HCT116 (cell line): ENCODE results near the gene SRF. TPM values are rescaled to one million over a fixed set of nuclear protein-coding genes. Genes with fewer than 3 reads are reported as not detected.

Experiments
- ATAC-seq: fragments of 200-7000 bp; cut with Tn5 transposase; 2 replicates; pipeline ENCODE4 v1.9.1; 2020; ENCODE audit warnings: mild to moderate bottlenecking, moderate library complexity
- BruUV-seq: library from RNA; stranded (reverse); fragments of 400-500 nt; replicated peaks from 2 replicates; lab custom pipeline; 2021; lab: Mats Ljungman, UMichigan
- CTCF ChIA-PET: fragments of 300-600 bp; sonication (Branson Sonifier 250); formaldehyde crosslinking; loops from one replicate; lab custom pipeline; 2021; ENCODE audit warnings: antibody characterized with exemption; lab: Charles Lee
- POLR2A ChIA-PET: fragments of 300-600, 350-600 bp; sonication (Branson Sonifier 250); formaldehyde crosslinking; loops from one replicate; lab custom pipeline; 2021; ENCODE audit warnings: antibody characterized with exemption; lab: Charles Lee
- RAD21 ChIA-PET, 2 experiments: fragments of 300-600 bp; sonication (Branson Sonifier 250); formaldehyde crosslinking; loops; one replicate each; lab custom pipeline; 2023; ENCODE audit warnings: low total read pairs in 2 of 2; ENCODE audit not compliant: uncharacterized antibody in 2 of 2, unreplicated experiment in 2 of 2, low non-redundant PET in 1 of 2; lab: Charles Lee
- DNase-seq: peaks from one replicate; pipeline ENCODE4 v3.0.0-alpha.2; 2010; ENCODE audit warnings: low read depth, low spot score
- H2AFZ ChIP-seq: fragments of 200-600 bp; shearing (Covaris generic), sonication (generic); 2 replicates; pipeline ENCODE4 v1.6.1; 2017; ENCODE audit warnings: low read depth, mixed run types, mixed read lengths, antibody characterized with exemption, low read length; ENCODE audit not compliant: poor library complexity, severe bottlenecking
- H3K27ac ChIP-seq: 2 replicates; pipeline ENCODE4 v1.5.1; 2012; ENCODE audit warnings: low read depth, low read length
- H3K27me3 ChIP-seq: fragments of 200-600 bp; sonication (generic); 2 replicates; pipeline ENCODE4 v1.6.1; 2016; ENCODE audit warnings: mixed run types, low read length, mixed read lengths; ENCODE audit not compliant: insufficient read depth
- H3K36me3 ChIP-seq, 2 experiments: fragments of 200-500 bp in 1 of 2; fragments of 200-600 bp in 1 of 2; sonication (Bioruptor generic) in 1 of 2; sonication (generic) in 1 of 2; 2 replicates each; pipeline versions ENCODE4 v1.5.1 to v1.6.1; 2014 to 2016; ENCODE audit warnings: low read length in 2 of 2, inconsistent platforms in 1 of 2, mixed read lengths in 1 of 2, mixed run types in 1 of 2; ENCODE audit not compliant: insufficient read depth in 2 of 2, control insufficient read depth in 1 of 2
- H3K4me1 ChIP-seq, 2 experiments: fragments of 200-600 bp in 1 of 2; sonication (generic) in 1 of 2; 2 replicates each; pipeline versions ENCODE4 v1.5.1 to v1.6.1; 2012 to 2017; ENCODE audit warnings: low read length in 2 of 2, inconsistent platforms in 1 of 2, mild to moderate bottlenecking in 1 of 2, mixed read lengths in 1 of 2, mixed run types in 1 of 2, moderate library complexity in 1 of 2; ENCODE audit not compliant: insufficient read depth in 2 of 2, control insufficient read depth in 1 of 2
- H3K4me2 ChIP-seq: fragments of 200-600 bp; sonication (generic); 2 replicates; pipeline ENCODE4 v1.6.1; 2017; ENCODE audit warnings: mixed run types, low read length, mixed read lengths
- H3K4me3 ChIP-seq, 2 experiments: fragments of 200-600 bp in 1 of 2; sonication (generic) in 1 of 2; replicated peaks in 1 of 2; 2 replicates each; pipeline ENCODE4 v1.5.1; 2011 to 2016; ENCODE audit warnings: low read length in 2 of 2, control low read depth in 1 of 2, low read depth in 1 of 2, mild to moderate bottlenecking in 1 of 2, mixed read lengths in 1 of 2, mixed run types in 1 of 2
- H3K79me2 ChIP-seq: fragments of 200-600 bp; sonication (generic); 2 replicates; pipeline ENCODE4 v1.6.1; 2017; ENCODE audit warnings: mild to moderate bottlenecking, mixed run types, low read length, moderate library complexity, mixed read lengths; ENCODE audit not compliant: insufficient read depth
- H3K9ac ChIP-seq: fragments of 200-600 bp; sonication (generic); 2 replicates; pipeline ENCODE4 v1.6.1; 2016; ENCODE audit warnings: low read length, mixed read lengths
- H3K9me2 ChIP-seq: fragments of 200-600 bp; sonication (generic), shearing (Covaris generic); 2 replicates; pipeline ENCODE4 v1.6.1; 2017; ENCODE audit warnings: mixed run types, mild to moderate bottlenecking, moderate library complexity; ENCODE audit not compliant: insufficient read depth
- H3K9me3 ChIP-seq, 2 experiments: fragments of 200-500 bp in 1 of 2; fragments of 200-600 bp in 1 of 2; sonication (Bioruptor generic) in 1 of 2; sonication (generic) in 1 of 2; 2 replicates each; pipeline ENCODE4 v1.6.1; 2014 to 2017; ENCODE audit warnings: low read length in 2 of 2, mixed read lengths in 2 of 2, inconsistent platforms in 1 of 2, low read depth in 1 of 2, mild to moderate bottlenecking in 1 of 2, mixed run types in 1 of 2, moderate library complexity in 1 of 2; ENCODE audit not compliant: control insufficient read depth in 1 of 2, insufficient read depth in 1 of 2
- H4K20me1 ChIP-seq: fragments of 200-600 bp; sonication (generic), shearing (Covaris generic); 2 replicates; pipeline ENCODE4 v1.6.1; 2017; ENCODE audit warnings: mixed run types, mild to moderate bottlenecking, moderate library complexity; ENCODE audit not compliant: insufficient read depth
- CEBPB ChIP-seq: IDR thresholded peaks from 2 replicates; pipeline ENCODE4 v1.6.1; 2012; ENCODE audit warnings: low read depth
- EZH2phosphoT487 ChIP-seq: fragments of 200-600 bp; IDR thresholded peaks from 2 replicates; pipeline ENCODE4 v1.6.1; 2018; ENCODE audit warnings: antibody characterized with exemption, borderline replicate concordance
- JUND ChIP-seq: IDR thresholded peaks from 2 replicates; pipeline ENCODE4 v1.6.1; 2012
- POLR2AphosphoS5 ChIP-seq: IDR thresholded peaks from 2 replicates; pipeline ENCODE4 v1.6.1; 2011; ENCODE audit warnings: mild to moderate bottlenecking, low read depth, low read length, moderate library complexity
- SP1 ChIP-seq: IDR thresholded peaks from 2 replicates; pipeline ENCODE4 v1.6.1; 2012; ENCODE audit warnings: low read depth
- SRF ChIP-seq: IDR thresholded peaks from 2 replicates; pipeline ENCODE4 v1.6.1; 2012; ENCODE audit warnings: low read depth
- TCF7L2 ChIP-seq: IDR thresholded peaks from 2 replicates; pipeline ENCODE4 v1.7.0; 2011; ENCODE audit warnings: borderline replicate concordance, inconsistent platforms; ENCODE audit not compliant: insufficient read depth, insufficient read length; ENCODE audit errors: extremely low read depth
- YY1 ChIP-seq: IDR thresholded peaks from 2 replicates; pipeline ENCODE4 v1.6.1; 2011; ENCODE audit warnings: low read length, low read depth, moderate library complexity, mild to moderate bottlenecking; ENCODE audit not compliant: insufficient replicate concordance; ENCODE audit errors: extremely low read depth
- ZFX ChIP-seq: fragments of 450-650 bp; IDR thresholded peaks from 2 replicates; pipeline ENCODE4 v1.6.1; 2017
- ZNF274 ChIP-seq: fragments of 200-500 bp; sonication (Bioruptor generic); IDR thresholded peaks from 2 replicates; pipeline ENCODE4 v1.6.1; 2014; ENCODE audit warnings: mild to moderate bottlenecking, low read depth, low read length, inconsistent platforms
- intact Hi-C: fragments of 100-400 bp; cut with micrococcal nuclease; formaldehyde crosslinking; loops from 2 replicates; pipeline ENCODE4 v1.10.0; 2022
- total RNA-seq: library from RNA; stranded (reverse); gene quantifications from one replicate; pipeline ENCODE4 v1.2.1, GENCODE V29; 2021; ENCODE audit not compliant: unreplicated experiment
- TF ChIP-seq, protein P1 (sequence below): IDR thresholded peaks from 2 replicates; pipeline ENCODE4 v1.6.1; 2012
- TF ChIP-seq, protein P2 (sequence below): IDR thresholded peaks from 2 replicates; pipeline ENCODE4 v1.6.1; 2012; ENCODE audit warnings: low read depth
- TF ChIP-seq, protein P3 (sequence below): IDR thresholded peaks from 2 replicates; pipeline ENCODE4 v1.6.1; 2012

The SRF gene
- total RNA-seq, 1 experiment from 2014 or later, result 28.1 TPM

DNA sequence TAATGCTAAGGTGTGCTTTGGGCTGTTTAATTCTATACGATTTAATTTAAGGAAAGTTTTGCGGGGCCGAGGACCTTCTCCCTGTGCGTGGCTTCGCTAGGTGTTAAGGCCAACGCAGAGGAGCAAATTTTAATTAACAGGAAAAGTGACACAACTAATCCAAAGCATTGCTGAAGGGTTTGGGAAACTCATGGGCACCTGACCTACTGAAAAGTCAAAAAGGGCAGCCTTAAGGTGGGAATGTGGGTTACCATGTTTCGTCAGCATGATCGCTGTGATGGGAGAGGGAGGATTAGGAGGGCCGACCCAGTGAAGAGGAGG, 10.5 kb downstream of the SRF start:
- peak overlapping the region; percentile 86 for H3K4me2 ChIP-seq
- intact Hi-C loops, result no loop called here
- H3K9me2 ChIP-seq, result no peaks in the 10 kb centered on the region
- peak overlapping the region; percentile 78 to 92 for H3K4me3 ChIP-seq
- RAD21 ChIA-PET, result no interaction called here
- peaks cover 2 to 28% of the 10 kb centered on the region in 2 experiments; a peak in 3 of 4 replicates for H3K4me1 ChIP-seq
- POLR2A ChIA-PET, result interaction anchor here (0.8 to 1.0 kb wide), 2 partner anchors 10 to 11 kb away, joined by 3 to 5 read pairs; no protein-coding TSS in a partner anchor
- DNase-seq (no peak), ATAC-seq (no peak)
- TF ChIP-seq EZH2phosphoT487, result no peak
- TF ChIP-seq CEBPB, result no peak
- peaks cover 9 to 17% of the 10 kb centered on the region in 2 experiments; a peak in 3 of 4 replicates for H3K36me3 ChIP-seq
- CTCF ChIA-PET, result interaction anchor here (1.0 kb wide), 1 partner anchor 48 kb away, joined by 6 read pairs; the partner anchor contains the start of gene DNPH1
- H3K27ac ChIP-seq, result peak overlapping the region; percentile 65
- H3K27me3 ChIP-seq, result no peaks in the 10 kb centered on the region
- H2AFZ ChIP-seq, result no peak overlapping the region
- H3K9me3 ChIP-seq, result no peaks in the 10 kb centered on the region
- no peaks in the 10 kb centered on the region for H4K20me1 ChIP-seq
- H3K79me2 ChIP-seq, result peaks cover 6% of the 10 kb centered on the region
- BruUV-seq, result TSS peak; percentile 95
- H3K9ac ChIP-seq, result peak overlapping the region; percentile 76

DNA sequence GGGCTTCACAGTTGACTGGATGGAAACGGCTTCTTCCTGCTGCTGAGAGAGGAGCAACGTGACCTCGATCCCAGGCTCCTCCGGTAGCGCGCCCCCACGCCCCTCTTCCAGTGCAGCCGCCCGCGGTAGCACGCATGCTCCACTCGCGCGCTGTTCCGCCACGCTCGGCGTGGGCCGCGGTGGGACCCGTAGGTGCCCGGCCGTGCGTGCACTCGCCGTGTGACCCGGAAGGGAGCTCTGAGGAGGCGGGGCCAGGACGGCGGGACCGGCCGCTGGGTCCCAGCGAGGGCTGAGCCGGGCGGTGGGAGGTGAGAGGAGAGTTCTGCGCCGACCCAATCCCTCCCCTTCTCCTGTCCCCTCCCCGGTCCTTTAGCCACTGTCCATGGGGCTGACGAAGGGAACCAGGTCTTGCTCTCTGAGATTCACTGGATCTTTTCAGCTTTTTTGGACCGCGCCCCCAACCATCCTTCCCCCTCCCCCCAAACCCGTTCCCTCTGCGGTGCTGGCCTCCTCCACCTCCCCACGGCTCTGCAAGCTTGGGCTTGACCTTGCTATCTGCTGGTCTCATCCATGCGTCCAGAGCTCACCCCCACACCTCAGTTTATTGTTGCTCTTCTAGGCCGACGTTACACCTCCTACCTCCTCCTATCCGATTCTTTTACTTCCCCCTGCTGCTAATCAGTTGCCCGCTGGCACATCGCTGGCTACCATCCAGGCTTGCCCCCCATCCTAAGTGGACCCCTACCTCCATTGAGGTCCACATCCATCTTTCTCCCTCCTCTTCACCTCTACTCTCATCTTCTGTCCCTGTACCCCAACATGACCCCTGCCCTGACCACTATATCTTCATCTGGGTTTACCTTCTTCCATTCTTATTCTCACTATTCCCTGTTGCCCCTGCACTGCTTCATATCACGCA, 11.1 kb downstream of the SRF start, which contains the start of gene CUL9:
Gene CUL9, plus strand, starts transcription at position 255 of the 919 bp plus-strand sequence. CDS start 2,115 bp downstream, outside the sequence.
- peak within 1 kb of the TSS; percentile 78 to 92 for H3K4me3 ChIP-seq
- peak within 1 kb of the TSS; percentile 76 for H3K9ac ChIP-seq
- peaks cover 5 to 14% of the 10 kb centered on the region in 2 experiments; a peak in 2 of 4 replicates for H3K36me3 ChIP-seq
- H3K27ac ChIP-seq, result peak within 1 kb of the TSS; percentile 65
- H3K27me3 ChIP-seq, result no peaks in the 10 kb centered on the region
- H3K9me2 ChIP-seq, result no peaks in the 10 kb centered on the region
- CTCF ChIA-PET, result interaction anchor here (0.7 to 1.0 kb wide), 2 partner anchors 9 to 47 kb away, joined by 3 to 6 read pairs; partner anchors contain the start of gene DNPH1
- RAD21 ChIA-PET, result no interaction called here
- H2AFZ ChIP-seq, result no peak within 1 kb of the TSS
- intact Hi-C loops, result no loop called here
- POLR2A ChIA-PET, result interaction anchor here (0.6 to 1.0 kb wide), 3 partner anchors 9 to 12 kb away, joined by 3 to 5 read pairs (median 3); no protein-coding TSS in a partner anchor
- H4K20me1 ChIP-seq, result no peaks in the 10 kb centered on the region
- peak within 1 kb of the TSS; percentile 86 for H3K4me2 ChIP-seq
- H3K9me3 ChIP-seq, result no peaks in the 10 kb centered on the region
- H3K79me2 ChIP-seq, result peaks cover 6% of the 10 kb centered on the region
- H3K4me1 ChIP-seq, result peaks cover 2 to 28% of the 10 kb centered on the region in 2 experiments; a peak in 3 of 4 replicates
- BruUV-seq, result no TSS peak
- DNase-seq (peak; percentile 34), ATAC-seq (peak; percentile 97)
- TF ChIP-seq SP1 (peak; percentile 83), YY1 (peak; percentile 63), ZFX (no peak), ZNF274 (no peak), EZH2phosphoT487 (no peak), POLR2AphosphoS5 (peak; percentile 94), TCF7L2 (peak; percentile 33), CEBPB (no peak), JUND (no peak), SRF (no peak)
- TF ChIP-seq, protein P1, sequence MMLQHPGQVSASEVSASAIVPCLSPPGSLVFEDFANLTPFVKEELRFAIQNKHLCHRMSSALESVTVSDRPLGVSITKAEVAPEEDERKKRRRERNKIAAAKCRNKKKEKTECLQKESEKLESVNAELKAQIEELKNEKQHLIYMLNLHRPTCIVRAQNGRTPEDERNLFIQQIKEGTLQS, result no peak
- TF ChIP-seq, protein P2, sequence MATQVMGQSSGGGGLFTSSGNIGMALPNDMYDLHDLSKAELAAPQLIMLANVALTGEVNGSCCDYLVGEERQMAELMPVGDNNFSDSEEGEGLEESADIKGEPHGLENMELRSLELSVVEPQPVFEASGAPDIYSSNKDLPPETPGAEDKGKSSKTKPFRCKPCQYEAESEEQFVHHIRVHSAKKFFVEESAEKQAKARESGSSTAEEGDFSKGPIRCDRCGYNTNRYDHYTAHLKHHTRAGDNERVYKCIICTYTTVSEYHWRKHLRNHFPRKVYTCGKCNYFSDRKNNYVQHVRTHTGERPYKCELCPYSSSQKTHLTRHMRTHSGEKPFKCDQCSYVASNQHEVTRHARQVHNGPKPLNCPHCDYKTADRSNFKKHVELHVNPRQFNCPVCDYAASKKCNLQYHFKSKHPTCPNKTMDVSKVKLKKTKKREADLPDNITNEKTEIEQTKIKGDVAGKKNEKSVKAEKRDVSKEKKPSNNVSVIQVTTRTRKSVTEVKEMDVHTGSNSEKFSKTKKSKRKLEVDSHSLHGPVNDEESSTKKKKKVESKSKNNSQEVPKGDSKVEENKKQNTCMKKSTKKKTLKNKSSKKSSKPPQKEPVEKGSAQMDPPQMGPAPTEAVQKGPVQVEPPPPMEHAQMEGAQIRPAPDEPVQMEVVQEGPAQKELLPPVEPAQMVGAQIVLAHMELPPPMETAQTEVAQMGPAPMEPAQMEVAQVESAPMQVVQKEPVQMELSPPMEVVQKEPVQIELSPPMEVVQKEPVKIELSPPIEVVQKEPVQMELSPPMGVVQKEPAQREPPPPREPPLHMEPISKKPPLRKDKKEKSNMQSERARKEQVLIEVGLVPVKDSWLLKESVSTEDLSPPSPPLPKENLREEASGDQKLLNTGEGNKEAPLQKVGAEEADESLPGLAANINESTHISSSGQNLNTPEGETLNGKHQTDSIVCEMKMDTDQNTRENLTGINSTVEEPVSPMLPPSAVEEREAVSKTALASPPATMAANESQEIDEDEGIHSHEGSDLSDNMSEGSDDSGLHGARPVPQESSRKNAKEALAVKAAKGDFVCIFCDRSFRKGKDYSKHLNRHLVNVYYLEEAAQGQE, result no peak
- TF ChIP-seq, protein P3, sequence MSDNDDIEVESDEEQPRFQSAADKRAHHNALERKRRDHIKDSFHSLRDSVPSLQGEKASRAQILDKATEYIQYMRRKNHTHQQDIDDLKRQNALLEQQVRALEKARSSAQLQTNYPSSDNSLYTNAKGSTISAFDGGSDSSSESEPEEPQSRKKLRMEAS, result peak; percentile 94
